A673 (cell line): ENCODE results near the gene TSSC4. TPM values are rescaled to one million over a fixed set of nuclear protein-coding genes. Genes with fewer than 3 reads are reported as not detected.

Experiments used
- BruUV-seq: library from RNA; stranded (reverse); fragments of 400-500 nt; replicated peaks from 2 replicates; lab custom pipeline; 2021; lab: Mats Ljungman, UMichigan
- CTCF ChIA-PET: fragments of 300-600 bp; sonication (Branson Sonifier 250); formaldehyde crosslinking; loops from one replicate; lab custom pipeline; 2022; ENCODE audit warnings: antibody characterized with exemption; lab: Charles Lee
- POLR2A ChIA-PET: fragments of 300-600 bp; sonication (Branson Sonifier 250); formaldehyde crosslinking; loops from one replicate; lab custom pipeline; 2022; ENCODE audit warnings: antibody characterized with exemption; ENCODE audit not compliant: low non-redundant PET; lab: Charles Lee
- DNase-seq: peaks from one replicate; pipeline ENCODE4 v3.0.0-alpha.2; 2015; ENCODE audit warnings: low spot score
- H3K27ac ChIP-seq: fragments of 200-600 bp; sonication (generic); 2 replicates; pipeline ENCODE4 v1.5.1; 2016; ENCODE audit warnings: mixed run types, low read depth, mild to moderate bottlenecking, mixed read lengths, antibody characterized with exemption, low read length; ENCODE audit not compliant: poor library complexity, severe bottlenecking
- H3K27me3 ChIP-seq: fragments of 200-600 bp; sonication (generic); replicated peaks from 2 replicates; pipeline ENCODE4 v1.6.1; 2017; ENCODE audit warnings: mixed run types, low read depth, mild to moderate bottlenecking, mixed read lengths, antibody characterized with exemption, low read length; ENCODE audit not compliant: insufficient read depth, poor library complexity
- H3K36me3 ChIP-seq: fragments of 200-600 bp; sonication (generic); 2 replicates; pipeline ENCODE4 v1.6.1; 2016; ENCODE audit warnings: mixed run types, mild to moderate bottlenecking, mixed read lengths, antibody characterized with exemption, low read length; ENCODE audit not compliant: insufficient read depth, poor library complexity, severe bottlenecking
- H3K4me1 ChIP-seq: fragments of 200-600 bp; sonication (generic); 2 replicates; pipeline ENCODE4 v1.6.1; 2017; ENCODE audit warnings: mixed run types, mild to moderate bottlenecking, mixed read lengths, antibody characterized with exemption, low read length; ENCODE audit not compliant: insufficient read depth, poor library complexity, severe bottlenecking
- H3K4me3 ChIP-seq: fragments of 200-600 bp; sonication (generic); 2 replicates; pipeline ENCODE4 v1.5.1; 2016; ENCODE audit warnings: low read depth, mixed run types, mild to moderate bottlenecking, mixed read lengths, low read length; ENCODE audit not compliant: poor library complexity, severe bottlenecking
- H3K9me3 ChIP-seq: fragments of 200-600 bp; sonication (generic); 2 replicates; pipeline ENCODE4 v1.6.1; 2016; ENCODE audit warnings: mixed run types, low read depth, mild to moderate bottlenecking, mixed read lengths, antibody characterized with exemption, low read length; ENCODE audit not compliant: poor library complexity, severe bottlenecking
- CTCF ChIP-seq: fragments of 300-800, 200-600 bp; sonication (generic); conservative IDR thresholded peaks from 2 replicates; pipeline ENCODE4 v1.5.1; 2017; ENCODE audit warnings: low read depth, mild to moderate bottlenecking, antibody characterized with exemption, low read length, moderate library complexity, mixed read lengths
- EZH2 ChIP-seq: fragments of 200-600 bp; sonication (generic); IDR thresholded peaks from 2 replicates; pipeline ENCODE4 v1.6.1; 2017; ENCODE audit warnings: borderline replicate concordance, low read depth, mild to moderate bottlenecking, mixed read lengths, antibody characterized with exemption, low read length; ENCODE audit not compliant: poor library complexity, severe bottlenecking
- intact Hi-C: fragments of 100-400 bp; cut with micrococcal nuclease; formaldehyde crosslinking; loops from one replicate; pipeline ENCODE4 v1.10.0; 2022; ENCODE audit not compliant: unreplicated experiment
- total RNA-seq: library from RNA; stranded (reverse); gene quantifications from 2 replicates; pipeline ENCODE4 v1.2.3, GENCODE V29; 2021

TSSC4 gene
- total RNA-seq, 1 experiment from 2014 or later: 46.8 TPM

DNA sequence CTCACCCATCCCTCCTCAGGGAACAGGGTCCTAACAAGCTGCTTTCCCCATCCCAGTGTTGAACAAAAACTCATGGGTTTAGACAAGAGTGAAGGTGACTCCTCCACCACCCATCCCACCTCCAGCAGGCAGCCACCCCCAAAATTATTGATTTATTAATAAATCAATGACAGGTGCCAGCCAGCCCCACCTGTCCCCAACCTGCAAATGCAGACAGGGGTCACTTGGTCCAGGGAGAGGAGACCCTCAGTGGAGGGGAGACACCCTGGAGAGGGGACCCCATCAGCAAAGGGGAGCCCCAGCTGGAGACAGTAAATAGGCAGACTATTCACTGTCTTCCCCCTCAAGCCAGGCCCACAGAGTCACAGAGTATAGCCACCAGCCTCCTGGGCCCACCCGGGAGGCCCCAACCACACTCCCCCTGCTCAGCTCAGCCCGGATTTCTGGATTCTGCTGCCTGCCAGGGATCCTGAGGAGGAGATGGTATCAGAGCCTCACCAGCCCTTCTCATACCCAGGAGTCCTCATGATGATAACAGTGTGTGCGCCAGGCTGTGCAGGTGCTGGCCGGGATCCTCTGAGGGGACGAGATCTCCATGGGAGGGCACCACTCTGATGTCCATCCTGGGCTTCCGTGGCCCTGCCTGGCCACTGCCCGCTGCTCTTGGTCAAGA lies 32.2 kb upstream of the TSSC4 start:
- no peaks in the 10 kb centered on the region for H3K4me1 ChIP-seq
- DNase-seq: no peak
- H3K4me3 ChIP-seq: no peak overlapping the region
- H3K36me3 ChIP-seq: no peaks in the 10 kb centered on the region
- CTCF ChIA-PET: no interaction called here
- no peak for TF ChIP-seq CTCF
- POLR2A ChIA-PET: no interaction called here
- intact Hi-C loops: no loop called here
- no peak overlapping the region for H3K27ac ChIP-seq
- H3K27me3 ChIP-seq: no peaks in the 10 kb centered on the region
- H3K9me3 ChIP-seq: no peaks in the 10 kb centered on the region
- no TSS peak for BruUV-seq

GRCh38 chr11:2368851-2369180 lies 31.7 kb upstream of the TSSC4 start:
- H3K36me3 ChIP-seq: no peaks in the 10 kb centered on the region
- H3K4me3 ChIP-seq: no peak overlapping the region
- no peaks in the 10 kb centered on the region for H3K4me1 ChIP-seq
- H3K27ac ChIP-seq: no peak overlapping the region
- TF ChIP-seq CTCF (no peak), EZH2 (no peak)
- no TSS peak for BruUV-seq
- no peak for DNase-seq
- H3K27me3 ChIP-seq: no peaks in the 10 kb centered on the region
- H3K9me3 ChIP-seq: no peaks in the 10 kb centered on the region
- intact Hi-C loops: no loop called here
- ChIA-PET CTCF (no interaction called here), POLR2A (no interaction called here)

DNA sequence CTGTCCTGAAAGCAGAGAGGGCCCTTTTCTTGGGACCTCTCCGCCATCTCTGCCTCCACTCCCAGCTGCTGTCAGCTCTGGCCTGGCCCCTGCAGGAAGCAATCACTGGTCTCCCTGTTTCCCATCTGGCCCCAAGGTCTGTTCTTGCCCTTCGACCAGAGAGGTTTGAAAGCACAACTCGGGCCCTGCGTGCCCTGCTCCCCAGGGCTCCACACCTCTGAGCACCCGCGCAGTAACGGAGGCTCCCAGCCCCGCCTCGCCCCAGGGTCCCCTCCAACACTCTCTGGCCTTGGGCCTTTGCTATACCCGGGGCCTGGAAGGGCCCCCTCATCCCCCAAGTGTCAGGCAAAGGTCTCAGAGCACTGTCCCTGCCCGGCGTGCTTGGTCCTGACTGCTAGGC lies 31.2 kb upstream of the TSSC4 start:
- H3K27ac ChIP-seq: no peak overlapping the region
- H3K9me3 ChIP-seq: no peaks in the 10 kb centered on the region
- H3K36me3 ChIP-seq: no peaks in the 10 kb centered on the region
- no peaks in the 10 kb centered on the region for H3K27me3 ChIP-seq
- POLR2A ChIA-PET: no interaction called here
- DNase-seq: no peak
- H3K4me3 ChIP-seq: no peak overlapping the region
- CTCF ChIA-PET: no interaction called here
- H3K4me1 ChIP-seq: no peaks in the 10 kb centered on the region
- intact Hi-C loops: no loop called here
- no TSS peak for BruUV-seq
- no peak for TF ChIP-seq EZH2
- no peak for TF ChIP-seq CTCF
